GM12891 (cell line): Measurements from ENCODE around the gene ATG13.

Source experiments
- DNase-seq: peaks from one replicate; pipeline ENCODE4 v3.0.0; 2011; ENCODE audit warnings: low spot score; ENCODE audit not compliant: insufficient read length
- FAIRE-seq: peaks from 2 replicates; lab custom pipeline; 2011; peaks lifted over from hg19 to GRCh38; lab: Jason Lieb, UNC
- PAX5 ChIP-seq: IDR thresholded peaks from 2 replicates; pipeline ENCODE4 v1.6.1; 2011; ENCODE audit warnings: low read length, moderate library complexity, mild to moderate bottlenecking; ENCODE audit not compliant: insufficient read depth, severe bottlenecking
- POLR2A ChIP-seq: IDR thresholded peaks from 2 replicates; pipeline ENCODE4 v1.6.1; 2011; ENCODE audit warnings: low read depth, low read length, control low read depth
- POLR2AphosphoS5 ChIP-seq: IDR thresholded peaks from 2 replicates; pipeline ENCODE4 v1.6.1; 2011; ENCODE audit warnings: low read depth, low read length, control low read depth
- POU2F2 ChIP-seq: IDR thresholded peaks from 2 replicates; pipeline ENCODE4 v1.6.1; 2011; ENCODE audit warnings: low read depth, mild to moderate bottlenecking, control low read depth, low read length, moderate library complexity
- SPI1 ChIP-seq: IDR thresholded peaks from 2 replicates; pipeline ENCODE4 v1.6.1; 2011; ENCODE audit warnings: low read depth, low read length, control low read depth
- TAF1 ChIP-seq: IDR thresholded peaks from 2 replicates; pipeline ENCODE4 v1.6.1; 2011; ENCODE audit warnings: low read depth, low read length, control low read depth

The ATG13 gene

DNA sequence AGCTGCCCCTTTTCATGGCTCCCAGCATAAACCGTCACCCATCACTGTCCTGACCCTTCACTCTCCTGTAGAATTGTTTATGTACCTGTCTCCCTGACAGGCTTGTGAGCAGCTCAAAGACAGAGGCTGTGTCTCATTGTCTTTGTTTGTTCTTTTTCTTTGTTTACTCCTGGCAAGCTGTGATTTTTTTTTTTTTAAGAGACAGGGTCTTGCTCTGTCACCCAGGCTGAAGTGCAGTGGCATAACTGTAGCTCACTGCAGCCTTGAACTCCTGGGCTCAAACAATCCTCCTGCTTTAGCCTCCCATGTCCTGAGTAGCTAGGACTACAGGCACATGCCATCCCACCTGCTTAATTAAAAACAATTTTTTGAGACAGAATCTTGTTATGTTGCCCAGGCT, 73.3 kb downstream of the ATG13 start:
- no peak for TF ChIP-seq TAF1
- no peak for TF ChIP-seq POLR2A
- TF ChIP-seq POLR2AphosphoS5 = no peak
- no peak for TF ChIP-seq POU2F2
- no peak for TF ChIP-seq SPI1
- TF ChIP-seq PAX5 = no peak
- FAIRE-seq (no peak), DNase-seq (no peak)

- DNase-seq (no peak), FAIRE-seq (no peak)
- TF ChIP-seq SPI1 = no peak
- no peak for TF ChIP-seq POLR2A
- no peak for TF ChIP-seq POLR2AphosphoS5
- TF ChIP-seq POU2F2 = no peak
- TF ChIP-seq TAF1 = no peak
- no peak for TF ChIP-seq PAX5
These were observed 75.1 kb downstream of the ATG13 start for GRCh38 chr11:46692450-46692849.

- FAIRE-seq = no peak
- TF ChIP-seq SPI1 = no peak
- TF ChIP-seq POLR2AphosphoS5 = no peak
- no peak for DNase-seq
These were observed 76.3 kb downstream of the ATG13 start for GRCh38 chr11:46693597-46694012.

GRCh38 chr11:46694072-46694471, 76.7 kb downstream of the ATG13 start:
- DNase-seq = no peak
- no peak for FAIRE-seq
- TF ChIP-seq POLR2AphosphoS5 (no peak), POU2F2 (no peak), PAX5 (no peak), SPI1 (no peak), POLR2A (no peak), TAF1 (no peak)

DNA sequence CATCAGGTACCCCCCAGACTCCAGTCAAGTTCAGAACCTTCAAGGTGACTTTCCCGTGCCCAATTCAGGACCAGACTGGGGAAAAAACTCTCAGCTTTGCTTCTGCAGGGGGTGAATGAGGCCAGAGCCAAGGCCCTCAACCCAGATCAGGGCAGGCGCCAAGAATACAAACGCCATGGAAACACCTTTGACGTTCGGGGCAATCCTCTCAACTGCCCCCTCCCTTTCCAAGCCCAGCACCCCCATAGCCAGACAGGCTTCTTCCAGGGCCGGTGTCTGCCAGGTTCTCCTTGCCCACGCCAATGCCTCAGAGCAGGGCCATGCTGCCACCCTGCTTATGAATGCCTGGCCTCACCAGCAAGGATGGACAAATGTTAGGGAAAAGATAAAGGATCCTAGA, 77.3 kb downstream of the ATG13 start:
- no peak for TF ChIP-seq POLR2A
- no peak for TF ChIP-seq POLR2AphosphoS5
- TF ChIP-seq TAF1 = no peak
- TF ChIP-seq PAX5 = no peak
- no peak for TF ChIP-seq POU2F2
- no peak for TF ChIP-seq SPI1
- FAIRE-seq (no peak), DNase-seq (no peak)

DNA sequence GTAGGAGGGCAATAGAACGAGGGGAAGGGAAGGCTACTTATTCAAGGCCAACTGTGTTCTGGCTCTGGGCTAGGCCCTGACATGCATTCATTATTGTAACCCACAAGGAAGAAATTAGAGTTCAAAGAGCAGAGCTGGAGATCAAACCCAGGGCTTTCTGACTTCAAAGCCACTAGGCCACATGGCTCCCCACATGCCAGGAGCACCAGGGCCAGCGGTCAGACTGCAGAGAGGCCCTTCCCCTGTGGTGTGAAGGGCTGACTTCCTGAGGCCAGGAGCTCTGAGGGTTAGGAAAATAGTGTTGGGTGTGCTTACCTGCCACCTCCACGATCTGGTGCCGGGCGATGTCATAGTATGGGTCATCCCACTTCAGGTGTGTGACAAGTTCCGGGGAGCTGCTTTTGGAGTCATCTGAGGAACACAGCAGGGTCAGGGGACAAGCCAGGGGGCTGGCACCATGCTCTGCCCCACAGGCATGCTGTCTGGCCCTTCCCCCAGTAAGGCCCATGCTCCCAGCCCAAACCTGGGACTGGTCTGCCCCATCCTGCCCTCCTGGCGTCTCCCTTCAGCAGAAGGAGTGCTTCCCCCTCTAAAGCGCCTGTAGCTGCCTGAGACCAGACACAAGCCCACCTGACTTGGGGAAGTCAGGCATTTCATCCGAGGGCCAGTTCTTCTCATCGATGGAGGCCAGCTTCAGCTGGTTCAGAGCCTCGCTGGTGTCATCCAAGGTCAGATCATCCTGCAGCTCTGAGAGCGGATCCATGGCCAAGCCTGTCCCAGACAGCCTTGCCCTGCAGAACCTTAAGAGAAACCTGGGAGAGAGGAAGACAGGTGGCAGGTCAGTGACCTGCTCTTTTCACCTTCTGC, 78.2 kb downstream of the ATG13 start:
- TF ChIP-seq POLR2AphosphoS5 (no peak), POLR2A (no peak), TAF1 (no peak), POU2F2 (no peak), SPI1 (no peak)
- DNase-seq = no peak
- no peak for FAIRE-seq

DNA sequence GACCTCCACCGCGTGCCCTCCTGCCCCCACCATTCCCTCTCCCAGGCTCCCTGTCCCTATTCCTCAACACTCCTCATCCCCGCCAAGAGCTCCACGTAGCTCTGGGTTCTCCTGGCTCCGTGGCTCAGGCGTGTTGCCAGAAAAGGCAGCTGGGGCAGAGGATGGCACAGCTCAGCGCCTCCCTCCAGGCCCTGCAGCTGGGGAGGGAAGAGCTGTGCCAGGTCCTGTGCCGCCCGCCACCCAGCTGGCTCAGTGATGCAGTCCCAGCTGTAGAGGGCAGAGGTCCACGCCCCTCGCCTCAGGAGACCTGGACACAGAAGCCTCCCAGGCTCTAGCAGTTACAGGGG, 78.8 kb downstream of the ATG13 start:
- no peak for FAIRE-seq
- no peak for TF ChIP-seq SPI1
- no peak for TF ChIP-seq POLR2A
- TF ChIP-seq POLR2AphosphoS5 = no peak
- TF ChIP-seq POU2F2 = no peak
- no peak for TF ChIP-seq TAF1
- TF ChIP-seq PAX5 = no peak
- DNase-seq = no peak

DNA sequence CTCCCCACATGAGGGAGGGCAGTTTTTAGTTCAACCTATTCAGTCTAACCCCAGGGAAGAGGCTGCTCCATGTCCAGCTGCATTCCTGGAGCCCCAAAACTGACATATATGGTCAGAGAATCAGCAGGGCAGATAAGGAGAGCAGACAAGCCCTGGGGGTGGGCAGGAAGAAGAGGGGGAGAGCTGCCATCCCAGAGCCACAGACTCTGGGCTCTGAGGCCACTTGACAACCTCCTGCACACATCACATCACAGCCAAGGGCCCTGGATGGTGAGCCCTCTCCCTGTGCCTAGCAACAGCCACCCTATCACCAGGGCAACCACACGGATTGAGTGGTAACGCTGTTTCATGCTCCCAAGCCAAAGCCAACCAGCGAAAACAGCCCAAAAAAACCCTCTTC, 80.0 kb downstream of the ATG13 start:
- FAIRE-seq (no peak), DNase-seq (no peak)
- TF ChIP-seq POU2F2 (no peak), TAF1 (no peak), POLR2A (no peak), PAX5 (no peak), POLR2AphosphoS5 (no peak), SPI1 (no peak)

DNA sequence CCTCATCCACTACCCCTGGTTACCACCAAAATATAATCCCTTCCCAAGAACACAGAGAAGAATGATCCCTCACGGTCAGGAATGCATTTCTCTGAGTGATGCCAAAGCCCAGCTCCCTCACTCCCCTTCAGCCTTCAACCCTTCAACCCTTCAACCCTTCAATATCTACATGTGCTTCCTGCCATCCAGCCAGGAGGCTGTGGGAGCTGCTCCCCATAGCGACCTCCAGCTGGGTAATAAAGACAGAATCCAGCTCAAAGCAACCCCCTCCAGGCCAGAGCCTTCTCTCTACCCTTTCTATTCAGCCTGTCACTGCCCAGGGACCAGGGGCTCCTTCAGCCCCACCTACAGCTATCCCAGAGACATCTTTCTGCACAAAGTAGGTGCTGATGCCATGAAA, 80.4 kb downstream of the ATG13 start:
- TF ChIP-seq POU2F2 (no peak), TAF1 (no peak), SPI1 (no peak), PAX5 (no peak), POLR2A (no peak), POLR2AphosphoS5 (no peak)
- no peak for FAIRE-seq
- no peak for DNase-seq
